ENCODE results near the gene SGCD. TPM values are rescaled to one million over a fixed set of nuclear protein-coding genes. Genes with fewer than 3 reads are reported as not detected.
A peak's percentile ranks its signal among the peaks of the same experiment; 100 is the strongest.

Gene SGCD
- polyA plus RNA-seq, 1 experiment: 25.2 TPM

- Histone ChIP-seq H3K27me3 (ENCODE audit: control insufficient read depth, insufficient read depth, low read length) (no peaks in the 10 kb centered on the region), H3K4me3 (ENCODE audit: low read depth, low read length) (no peak overlapping the region), H3K9me3 (ENCODE audit: control insufficient read depth, insufficient read depth, low read length) (0 out of 2 replicates have a peak, but pooled peaks cover 2% of the 10 kb centered on the region), H3K27ac (ENCODE audit: low read depth, low read length) (no peak overlapping the region)
- TF ChIP-seq CTCF (IDR thresholded peaks at IDR 0.05; ENCODE audit: low read depth, low read length): no peak
- ChIA-PET POLR2A (no interaction called here), CTCF (no interaction called here)
- no peak for DNase-seq (ENCODE audit: low read depth, low spot score)
These were observed 195.9 kb downstream of the SGCD start for GRCh38 chr5:156522651-156523529.

- POLR2A ChIA-PET: no interaction called here
- no peak for TF ChIP-seq CTCF (IDR thresholded peaks at IDR 0.05; ENCODE audit: low read depth, low read length)
- DNase-seq (ENCODE audit: low read depth, low spot score): no peak
These were observed 196.6 kb downstream of the SGCD start for GRCh38 chr5:156523607-156524006.

GRCh38 chr5:156526081-156526925 is 199.3 kb downstream of the SGCD start:
- POLR2A ChIA-PET: no interaction called here
- DNase-seq (ENCODE audit: low read depth, low spot score): peak; percentile 21

More at GRCh38 chr5:156523607-156524006, 196.6 kb downstream of the SGCD start:
- CTCF ChIA-PET: no interaction called here
- H3K4me3 ChIP-seq (ENCODE audit: low read depth, low read length): no peak overlapping the region
- H3K9me3 ChIP-seq (ENCODE audit: control insufficient read depth, insufficient read depth, low read length): 0 out of 2 replicates have a peak, but pooled peaks cover 2% of the 10 kb centered on the region
- no peaks in the 10 kb centered on the region for H3K27me3 ChIP-seq (ENCODE audit: control insufficient read depth, insufficient read depth, low read length)
- H3K27ac ChIP-seq (ENCODE audit: low read depth, low read length): no peak overlapping the region

GRCh38 chr5:156527611-156528010 is 200.6 kb downstream of the SGCD start:
- Histone ChIP-seq H3K27ac (ENCODE audit: low read depth, low read length) (no peak overlapping the region), H3K9me3 (ENCODE audit: control insufficient read depth, insufficient read depth, low read length) (no peaks in the 10 kb centered on the region), H3K27me3 (ENCODE audit: control insufficient read depth, insufficient read depth, low read length) (no peaks in the 10 kb centered on the region), H3K4me3 (ENCODE audit: low read depth, low read length) (no peak overlapping the region)
- DNase-seq (ENCODE audit: low read depth, low spot score): no peak
- CTCF ChIA-PET: no interaction called here
- no peak for TF ChIP-seq CTCF (IDR thresholded peaks at IDR 0.05; ENCODE audit: low read depth, low read length)
- POLR2A ChIA-PET: no interaction called here

More at GRCh38 chr5:156526081-156526925, 199.3 kb downstream of the SGCD start:
- CTCF ChIA-PET: no interaction called here
- Histone ChIP-seq H3K27me3 (ENCODE audit: control insufficient read depth, insufficient read depth, low read length) (no peaks in the 10 kb centered on the region), H3K27ac (ENCODE audit: low read depth, low read length) (no peak overlapping the region), H3K9me3 (ENCODE audit: control insufficient read depth, insufficient read depth, low read length) (no peaks in the 10 kb centered on the region), H3K4me3 (ENCODE audit: low read depth, low read length) (no peak overlapping the region)
- no peak for TF ChIP-seq CTCF (IDR thresholded peaks at IDR 0.05; ENCODE audit: low read depth, low read length)

GRCh38 chr5:156528673-156529072 is 201.7 kb downstream of the SGCD start:
- Histone ChIP-seq H3K27ac (ENCODE audit: low read depth, low read length) (no peak overlapping the region), H3K4me3 (ENCODE audit: low read depth, low read length) (no peak overlapping the region), H3K27me3 (ENCODE audit: control insufficient read depth, insufficient read depth, low read length) (no peaks in the 10 kb centered on the region), H3K9me3 (ENCODE audit: control insufficient read depth, insufficient read depth, low read length) (no peaks in the 10 kb centered on the region)
- ChIA-PET POLR2A (no interaction called here), CTCF (no interaction called here)
- no peak for DNase-seq (ENCODE audit: low read depth, low spot score)
- no peak for TF ChIP-seq CTCF (IDR thresholded peaks at IDR 0.05; ENCODE audit: low read depth, low read length)
